Fibroblast of lung (primary cell): ENCODE data around the gene ZNF354B. TPM values are rescaled to one million over a fixed set of nuclear protein-coding genes. Genes with fewer than 3 reads are reported as not detected.

Source experiments
- DNase-seq, 2 donors: peaks; one replicate each; pipeline versions ENCODE4 v3.0.0 to v3.0.0-alpha.2; 2010; ENCODE audit warnings: low read depth in 2 of 2
- H2AFZ ChIP-seq: 2 replicates; pipeline ENCODE4 v1.5.1; 2012; ENCODE audit warnings: low read length, control low read depth, inconsistent platforms
- H3K27ac ChIP-seq: 2 replicates; pipeline ENCODE4 v1.5.1; 2011; ENCODE audit warnings: low read length, control low read depth; ENCODE audit not compliant: insufficient read depth
- H3K27me3 ChIP-seq: 2 replicates; pipeline ENCODE4 v1.5.1; 2011; ENCODE audit warnings: mild to moderate bottlenecking, low read length; ENCODE audit not compliant: control insufficient read depth, insufficient read depth
- H3K36me3 ChIP-seq: 2 replicates; pipeline ENCODE4 v1.5.1; 2011; ENCODE audit warnings: low read length; ENCODE audit not compliant: control insufficient read depth, insufficient read depth
- H3K4me1 ChIP-seq: 2 replicates; pipeline ENCODE4 v1.5.1; 2011; ENCODE audit warnings: low read length; ENCODE audit not compliant: control insufficient read depth, insufficient read depth; ENCODE audit errors: extremely low read depth
- H3K4me2 ChIP-seq: 2 replicates; pipeline ENCODE4 v1.5.1; 2011; ENCODE audit warnings: low read length, control low read depth; ENCODE audit not compliant: insufficient read depth; ENCODE audit errors: extremely low read depth
- H3K4me3 ChIP-seq, 4 experiments: fragments of 200-600 bp in 1 of 4; sonication (generic) in 1 of 4; replicated peaks in 1 of 4; 2 replicates each; pipeline ENCODE4 v1.5.1; 2011 to 2016; ENCODE audit warnings: low read length in 4 of 4, low read depth in 3 of 4, mild to moderate bottlenecking in 3 of 4, control low read depth in 2 of 4, inconsistent platforms in 1 of 4, mixed read lengths in 1 of 4; ENCODE audit not compliant: insufficient read depth in 1 of 4; ENCODE audit errors: control extremely low read depth in 1 of 4
- H3K79me2 ChIP-seq: 2 replicates; pipeline ENCODE4 v1.5.1; 2012; ENCODE audit warnings: mild to moderate bottlenecking, low read length, inconsistent platforms; ENCODE audit not compliant: control insufficient read depth, insufficient read depth
- H3K9ac ChIP-seq: 2 replicates; pipeline ENCODE4 v1.5.1; 2011; ENCODE audit warnings: mild to moderate bottlenecking, low read length, control low read depth; ENCODE audit not compliant: insufficient read depth
- H3K9me3 ChIP-seq: 2 replicates; pipeline ENCODE4 v1.5.1; 2012; ENCODE audit warnings: low read depth, low read length; ENCODE audit not compliant: control insufficient read depth, insufficient read depth
- H4K20me1 ChIP-seq: 2 replicates; pipeline ENCODE4 v1.5.1; 2011; ENCODE audit warnings: low read length; ENCODE audit not compliant: control insufficient read depth, insufficient read depth; ENCODE audit errors: extremely low read depth
- EZH2 ChIP-seq: IDR thresholded peaks from 2 replicates; pipeline ENCODE4 v1.5.1; 2012; ENCODE audit warnings: low read length, control low read depth, mild to moderate bottlenecking; ENCODE audit errors: missing control alignments
- polyA minus RNA-seq: library from RNA; depleted of rRNA, polyadenylated mRNA; stranded (reverse); fragments of >200 nt; gene quantifications from 2 replicates; pipeline ENCODE4 v1.2.3, GENCODE V29; 2011; ENCODE audit warnings: low replicate concordance
- polyA plus RNA-seq, 2 donors: library from polyadenylated mRNA; depleted of rRNA in 1 of 2; stranded (reverse) in 1 of 2; unstranded in 1 of 2; fragments of >200 nt; gene quantifications; 2 replicates each; pipeline ENCODE4 v1.2.1, GENCODE V29; 2011 to 2012; ENCODE audit warnings: missing spikeins in 1 of 2
- total RNA-seq: library from RNA; depleted of rRNA; stranded (reverse); fragments of >200 nt; gene quantifications from 2 replicates; pipeline ENCODE4 v1.2.1, GENCODE V29; 2014
- TF ChIP-seq, protein P1 (sequence below), 2 donors: IDR thresholded peaks in 1 of 2; conservative IDR thresholded peaks in 1 of 2; 1 replicate in 1 of 2; 2 replicates in 1 of 2; pipeline ENCODE4 v1.5.1; 2011 to 2012; ENCODE audit warnings: low read length in 2 of 2, control low read depth in 1 of 2, inconsistent platforms in 1 of 2, low read depth in 1 of 2, mild to moderate bottlenecking in 1 of 2

The ZNF354B gene
- 8.2 and 9.4 TPM in 2 replicates for total RNA-seq
- polyA plus RNA-seq, result 4.4 and 6.1 TPM in 2 replicates
- 2.8 and 2.9 TPM in 2 replicates for polyA plus RNA-seq (2012)
- polyA minus RNA-seq, result not detected in 2 replicates

DNA sequence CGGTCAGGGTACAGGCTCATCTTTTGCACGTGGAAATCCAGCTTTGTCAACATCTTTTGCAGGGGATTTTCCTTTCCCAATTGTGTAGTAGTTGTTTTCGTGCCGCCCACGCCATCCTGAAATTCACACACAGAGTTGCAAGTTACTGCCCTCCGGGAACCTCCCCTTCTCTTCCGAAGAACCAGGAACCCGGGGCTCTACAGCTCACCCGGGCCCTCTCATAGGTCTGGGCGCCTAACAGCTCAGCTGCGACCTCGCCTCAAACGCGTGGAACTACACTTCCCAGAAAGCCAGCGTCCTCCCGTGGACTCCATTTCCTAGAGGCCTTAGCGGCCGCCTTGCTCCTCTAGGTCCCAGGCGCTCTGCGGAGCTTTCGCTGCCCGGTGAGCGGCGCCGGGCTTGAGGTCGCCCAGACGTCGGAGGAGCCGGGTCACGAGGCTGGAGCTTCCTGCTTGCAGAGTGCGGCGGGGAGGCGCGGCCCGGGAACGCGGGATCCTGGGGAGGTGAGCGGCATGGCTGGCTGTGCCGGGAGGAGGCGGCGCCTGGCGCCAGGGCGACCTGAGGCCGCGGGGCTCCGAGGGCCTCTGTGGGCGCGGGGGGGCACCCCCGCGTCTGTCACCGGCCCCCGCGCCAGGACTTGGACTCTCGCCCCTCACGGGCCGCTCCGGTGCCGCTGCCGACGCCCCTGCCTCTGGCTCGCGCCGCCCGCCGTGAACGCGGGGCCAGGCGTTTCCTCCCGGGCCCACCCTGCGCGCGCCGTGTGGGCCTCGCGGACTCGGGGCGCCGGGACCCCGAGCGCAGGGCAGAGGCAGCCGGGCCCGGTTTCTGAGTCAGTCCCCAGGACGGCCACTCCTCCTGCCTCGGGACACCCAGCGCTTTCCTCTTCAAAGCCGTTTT, at the start of gene ZNF354B:
ZNF354B (plus strand) TSS at position 329 of the 897 bp plus-strand sequence. CDS start 1,095 bp downstream, outside the sequence.
- H3K4me3 ChIP-seq, result peak within 1 kb of the TSS; percentile 53 to 68 (median 60)
- H3K4me1 ChIP-seq, result no peaks in the 10 kb centered on the region
- no peaks in the 10 kb centered on the region for H3K27me3 ChIP-seq
- peak within 1 kb of the TSS; percentile 82 for H3K4me2 ChIP-seq
- peak within 1 kb of the TSS; percentile 75 for H3K9ac ChIP-seq
- DNase-seq, result peak; percentile 94 to 95
- peak within 1 kb of the TSS; percentile 80 for H2AFZ ChIP-seq
- no peak for TF ChIP-seq EZH2
- TF ChIP-seq, protein P1, sequence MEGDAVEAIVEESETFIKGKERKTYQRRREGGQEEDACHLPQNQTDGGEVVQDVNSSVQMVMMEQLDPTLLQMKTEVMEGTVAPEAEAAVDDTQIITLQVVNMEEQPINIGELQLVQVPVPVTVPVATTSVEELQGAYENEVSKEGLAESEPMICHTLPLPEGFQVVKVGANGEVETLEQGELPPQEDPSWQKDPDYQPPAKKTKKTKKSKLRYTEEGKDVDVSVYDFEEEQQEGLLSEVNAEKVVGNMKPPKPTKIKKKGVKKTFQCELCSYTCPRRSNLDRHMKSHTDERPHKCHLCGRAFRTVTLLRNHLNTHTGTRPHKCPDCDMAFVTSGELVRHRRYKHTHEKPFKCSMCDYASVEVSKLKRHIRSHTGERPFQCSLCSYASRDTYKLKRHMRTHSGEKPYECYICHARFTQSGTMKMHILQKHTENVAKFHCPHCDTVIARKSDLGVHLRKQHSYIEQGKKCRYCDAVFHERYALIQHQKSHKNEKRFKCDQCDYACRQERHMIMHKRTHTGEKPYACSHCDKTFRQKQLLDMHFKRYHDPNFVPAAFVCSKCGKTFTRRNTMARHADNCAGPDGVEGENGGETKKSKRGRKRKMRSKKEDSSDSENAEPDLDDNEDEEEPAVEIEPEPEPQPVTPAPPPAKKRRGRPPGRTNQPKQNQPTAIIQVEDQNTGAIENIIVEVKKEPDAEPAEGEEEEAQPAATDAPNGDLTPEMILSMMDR (conservative IDR thresholded peaks at IDR 0.05 in 1 of 2, IDR thresholded peaks at IDR 0.05 in 1 of 2; ENCODE audit: low read depth in 1 of 2, low read length in 2 of 2), result peak in 1 of 2 donors; percentile 30
- peak within 1 kb of the TSS; percentile 63 for H3K27ac ChIP-seq
- H3K36me3 ChIP-seq, result peaks cover 2% of the 10 kb centered on the region
- no peaks in the 10 kb centered on the region for H3K9me3 ChIP-seq
- peaks cover 12% of the 10 kb centered on the region for H3K79me2 ChIP-seq
- H4K20me1 ChIP-seq, result no peaks in the 10 kb centered on the region

DNA sequence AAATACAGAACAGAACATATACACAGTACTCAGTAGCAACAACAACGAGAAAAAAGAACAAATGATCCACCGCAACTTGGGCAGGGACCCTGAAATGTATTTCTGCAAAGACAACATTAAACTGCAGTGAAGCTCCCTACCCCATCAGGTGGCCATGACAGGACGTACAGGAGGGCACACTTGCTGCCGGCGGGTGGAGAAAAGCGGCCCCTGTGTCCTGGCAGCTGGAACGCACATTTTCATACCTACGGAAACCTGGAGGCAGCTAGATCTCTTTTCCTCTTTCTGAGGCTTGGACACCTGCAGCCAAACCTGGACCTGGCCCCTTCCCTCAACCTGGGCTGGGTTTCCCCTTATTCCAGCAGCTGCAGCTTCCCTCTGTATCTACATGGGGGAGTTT, 42.2 kb upstream of the ZNF354B start:
- Histone ChIP-seq H3K4me3 (no peak overlapping the region), H3K27ac (no peak overlapping the region), H2AFZ (no peak overlapping the region), H3K79me2 (no peaks in the 10 kb centered on the region), H3K4me2 (no peak overlapping the region), H4K20me1 (no peaks in the 10 kb centered on the region), H3K4me1 (no peaks in the 10 kb centered on the region), H3K9ac (no peak overlapping the region), H3K27me3 (no peaks in the 10 kb centered on the region), H3K36me3 (no peaks in the 10 kb centered on the region), H3K9me3 (no peaks in the 10 kb centered on the region)
- no peak for DNase-seq
- TF ChIP-seq EZH2, result no peak
- TF ChIP-seq, protein P1 (conservative IDR thresholded peaks at IDR 0.05 in 1 of 2, IDR thresholded peaks at IDR 0.05 in 1 of 2; ENCODE audit: low read depth in 1 of 2, low read length in 2 of 2), result no peak

DNA sequence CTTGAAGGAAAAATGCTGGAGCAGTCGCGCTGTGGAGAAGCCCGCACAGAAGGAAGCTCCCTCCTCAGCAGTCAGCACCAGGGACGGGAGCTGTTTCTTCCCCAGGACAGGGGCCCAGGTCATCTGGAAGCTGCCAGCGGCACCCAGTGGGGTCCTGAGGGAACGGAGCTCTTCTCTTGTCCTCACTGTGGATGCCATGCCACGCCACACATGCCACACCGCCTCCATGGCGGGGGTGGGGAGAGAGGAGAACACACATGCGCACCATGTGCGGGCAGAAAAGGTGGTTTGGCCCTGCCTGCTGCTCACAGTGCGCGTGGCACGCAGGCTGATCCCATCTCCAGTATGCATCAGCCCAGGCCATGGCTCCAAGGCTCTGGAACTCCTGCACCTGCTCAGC, 41.7 kb upstream of the ZNF354B start:
- no peak for DNase-seq
- H3K4me1 ChIP-seq, result no peaks in the 10 kb centered on the region
- TF ChIP-seq, protein P1 (conservative IDR thresholded peaks at IDR 0.05 in 1 of 2, IDR thresholded peaks at IDR 0.05 in 1 of 2; ENCODE audit: low read depth in 1 of 2, low read length in 2 of 2), result no peak
- TF ChIP-seq EZH2, result no peak
- no peaks in the 10 kb centered on the region for H3K79me2 ChIP-seq
- H3K36me3 ChIP-seq, result no peaks in the 10 kb centered on the region
- H3K4me2 ChIP-seq, result no peak overlapping the region
- no peak overlapping the region for H3K9ac ChIP-seq
- H4K20me1 ChIP-seq, result no peaks in the 10 kb centered on the region
- no peak overlapping the region for H3K4me3 ChIP-seq
- H3K9me3 ChIP-seq, result no peaks in the 10 kb centered on the region
- no peak overlapping the region for H2AFZ ChIP-seq
- H3K27me3 ChIP-seq, result no peaks in the 10 kb centered on the region
- H3K27ac ChIP-seq, result no peak overlapping the region
